Astrocyte of the spinal cord (primary cell): ENCODE measurements around the gene NUS1.
"Not testable (repeated sequence)": the region's sequence is repeated elsewhere in the genome, so short reads cannot be mapped to it uniquely, and the experiment has no call there.

ENCODE experiments used
- DNase-seq: peaks from one replicate; pipeline ENCODE4 v3.0.0; 2011; ENCODE audit warnings: low read depth, low spot score
- H3K4me3 ChIP-seq: 2 replicates; pipeline ENCODE4 v1.5.1; 2011; ENCODE audit warnings: low read depth, mild to moderate bottlenecking, low read length, moderate library complexity
- in situ Hi-C: cut with HindIII; loops from 2 replicates; pipeline ENCODE4 v1.10.0; 2017; ENCODE audit warnings: low sequenced_read_pairs
- TF ChIP-seq, protein P1 (sequence below): IDR thresholded peaks from 2 replicates; pipeline ENCODE4 v1.5.1; 2012; ENCODE audit warnings: low read depth, mild to moderate bottlenecking, low read length, inconsistent platforms

NUS1 gene

DNA sequence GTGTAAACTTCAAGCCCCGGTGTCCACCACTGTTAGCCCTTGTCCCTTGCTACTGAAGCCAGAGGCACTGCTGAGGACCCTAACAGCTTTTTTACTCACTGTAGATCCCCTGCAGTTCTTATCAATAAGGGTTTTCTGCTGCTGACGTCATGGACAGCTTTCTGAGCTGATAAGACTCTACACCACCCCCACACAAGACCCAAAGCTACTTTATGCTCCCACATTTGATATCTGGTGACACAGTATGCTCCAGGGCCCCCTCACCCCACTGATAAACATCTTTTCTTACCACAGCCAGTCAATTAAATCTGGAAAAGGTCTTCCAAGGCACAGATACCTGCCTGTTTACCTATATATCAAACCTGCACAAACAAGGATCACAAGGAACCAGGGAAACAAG lies 65.3 kb downstream of the NUS1 start:
- no peak for DNase-seq
- in situ Hi-C loops = no loop called here
- H3K4me3 ChIP-seq = no peak overlapping the region
- TF ChIP-seq, protein P1, sequence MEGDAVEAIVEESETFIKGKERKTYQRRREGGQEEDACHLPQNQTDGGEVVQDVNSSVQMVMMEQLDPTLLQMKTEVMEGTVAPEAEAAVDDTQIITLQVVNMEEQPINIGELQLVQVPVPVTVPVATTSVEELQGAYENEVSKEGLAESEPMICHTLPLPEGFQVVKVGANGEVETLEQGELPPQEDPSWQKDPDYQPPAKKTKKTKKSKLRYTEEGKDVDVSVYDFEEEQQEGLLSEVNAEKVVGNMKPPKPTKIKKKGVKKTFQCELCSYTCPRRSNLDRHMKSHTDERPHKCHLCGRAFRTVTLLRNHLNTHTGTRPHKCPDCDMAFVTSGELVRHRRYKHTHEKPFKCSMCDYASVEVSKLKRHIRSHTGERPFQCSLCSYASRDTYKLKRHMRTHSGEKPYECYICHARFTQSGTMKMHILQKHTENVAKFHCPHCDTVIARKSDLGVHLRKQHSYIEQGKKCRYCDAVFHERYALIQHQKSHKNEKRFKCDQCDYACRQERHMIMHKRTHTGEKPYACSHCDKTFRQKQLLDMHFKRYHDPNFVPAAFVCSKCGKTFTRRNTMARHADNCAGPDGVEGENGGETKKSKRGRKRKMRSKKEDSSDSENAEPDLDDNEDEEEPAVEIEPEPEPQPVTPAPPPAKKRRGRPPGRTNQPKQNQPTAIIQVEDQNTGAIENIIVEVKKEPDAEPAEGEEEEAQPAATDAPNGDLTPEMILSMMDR = no peak

DNA sequence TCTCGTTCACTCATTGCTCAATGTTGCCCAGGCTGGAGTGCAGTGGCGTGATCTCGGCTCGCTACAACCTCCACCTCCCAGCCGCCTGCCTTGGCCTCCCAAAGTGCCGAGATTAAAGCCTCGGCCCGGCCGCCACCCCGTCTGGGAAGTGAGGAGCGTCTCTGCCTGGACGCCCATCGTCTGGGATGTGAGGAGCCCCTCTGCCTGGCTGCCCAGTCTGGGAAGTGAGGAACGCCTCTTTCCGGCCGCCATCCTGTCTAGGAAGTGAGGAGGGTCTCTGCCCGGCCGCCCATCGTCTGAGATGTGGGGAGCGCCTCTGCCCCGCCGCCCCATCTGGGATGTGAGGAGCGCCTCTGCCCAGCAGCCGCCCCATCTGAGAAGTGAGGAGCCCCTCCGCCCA lies 75.4 kb downstream of the NUS1 start:
- in situ Hi-C loops, H3K4me3 ChIP-seq, DNase-seq: not testable (repeated sequence)
